GM19438 (cell line): ENCODE results near the gene MROH9.
"Not testable (repeated sequence)": the region's sequence is repeated elsewhere in the genome, so short reads cannot be mapped to it uniquely, and the experiment has no call there.

Source experiments
- ATAC-seq: cut with Tn5 transposase; IDR thresholded peaks from one replicate; pipeline ENCODE4 v1.9.1; 2021; ENCODE audit warnings: low read depth; ENCODE audit not compliant: unreplicated experiment

Gene MROH9

GRCh38 chr1:170935231-170935630 lies at the start of gene MROH9:
MROH9 (plus strand) TSS chr1:170935534; CDS start chr1:170945557, 10,023 bp downstream.
- ATAC-seq, result no peak

- ATAC-seq, result no peak
Measured at GRCh38 chr1:170885551-170885950, 49.8 kb upstream of the MROH9 start.

- ATAC-seq, result no peak
Measured at GRCh38 chr1:170886460-170886859, 48.9 kb upstream of the MROH9 start.

GRCh38 chr1:170887726-170888125 lies 47.6 kb upstream of the MROH9 start:
- no peak for ATAC-seq

- ATAC-seq, result no peak
Measured at GRCh38 chr1:170891872-170892271, 43.5 kb upstream of the MROH9 start.

- no peak for ATAC-seq
Measured at GRCh38 chr1:170893655-170894297, 41.6 kb upstream of the MROH9 start.

- no peak for ATAC-seq
Measured at GRCh38 chr1:170903961-170904360, 31.4 kb upstream of the MROH9 start.

GRCh38 chr1:170908942-170909341 lies 26.4 kb upstream of the MROH9 start:
- ATAC-seq, result no peak

GRCh38 chr1:170910273-170910672 lies 25.1 kb upstream of the MROH9 start:
- ATAC-seq, result no peak

GRCh38 chr1:170917373-170917772 lies 18.0 kb upstream of the MROH9 start:
- ATAC-seq, result no peak

- ATAC-seq, result not testable (repeated sequence)
Measured at GRCh38 chr1:170924656-170925055, 10.7 kb upstream of the MROH9 start.

GRCh38 chr1:170927955-170928840 lies 7.1 kb upstream of the MROH9 start:
- ATAC-seq, result no peak

GRCh38 chr1:170929412-170929834 lies 5.9 kb upstream of the MROH9 start:
- no peak for ATAC-seq

GRCh38 chr1:170929835-170930554 lies 5.3 kb upstream of the MROH9 start:
- ATAC-seq, result peak; percentile 84

- no peak for ATAC-seq
Measured at GRCh38 chr1:170931650-170932049, 3.7 kb upstream of the MROH9 start.

- ATAC-seq, result no peak
Measured at GRCh38 chr1:170932236-170932635, 3.1 kb upstream of the MROH9 start.

GRCh38 chr1:170938281-170938680 lies 2.9 kb downstream of the MROH9 start:
- no peak for ATAC-seq

GRCh38 chr1:170939476-170939875 lies 4.1 kb downstream of the MROH9 start:
- no peak for ATAC-seq

GRCh38 chr1:170951744-170952143 lies 16.4 kb downstream of the MROH9 start:
- not testable (repeated sequence) for ATAC-seq

GRCh38 chr1:170959385-170959784 lies 24.1 kb downstream of the MROH9 start:
- ATAC-seq, result no peak

GRCh38 chr1:170964506-170964905 lies 29.2 kb downstream of the MROH9 start:
- no peak for ATAC-seq
